OCI-LY7 (cell line): ENCODE measurements around the gene CDH23. TPM values are rescaled to one million over a fixed set of nuclear protein-coding genes. Genes with fewer than 3 reads are reported as not detected.
A peak's percentile ranks its signal among the peaks of the same experiment; 100 is the strongest.

Source experiments
- BruUV-seq: library from RNA; stranded (reverse); fragments of 400-500 nt; replicated peaks from 2 replicates; lab custom pipeline; 2021; lab: Mats Ljungman, UMichigan
- CTCF ChIA-PET: fragments of 300-600 bp; sonication (Branson Sonifier 250); formaldehyde crosslinking; loops from one replicate; lab custom pipeline; 2022; ENCODE audit warnings: antibody characterized with exemption; ENCODE audit not compliant: unreplicated experiment; lab: Charles Lee
- POLR2A ChIA-PET: fragments of 300-600 bp; sonication (Branson Sonifier 250); formaldehyde crosslinking; loops from one replicate; lab custom pipeline; 2022; ENCODE audit warnings: antibody characterized with exemption; lab: Charles Lee
- DNase-seq: peaks from one replicate; pipeline ENCODE4 v3.0.0-alpha.2; 2015; ENCODE audit warnings: low spot score
- H2AFZ ChIP-seq: fragments of 200-600 bp; sonication (generic), shearing (Covaris generic); 2 replicates; pipeline ENCODE4 v1.6.1; 2014; ENCODE audit warnings: mild to moderate bottlenecking, antibody characterized with exemption, low read length, moderate library complexity
- H3K27ac ChIP-seq: fragments of 200-600 bp; sonication (generic); 2 replicates; pipeline ENCODE4 v1.5.1; 2014; ENCODE audit warnings: mixed run types, low read depth, mild to moderate bottlenecking, moderate library complexity, low read length, inconsistent platforms; ENCODE audit not compliant: poor library complexity, severe bottlenecking
- H3K36me3 ChIP-seq: fragments of 200-600 bp; sonication (generic); 2 replicates; pipeline ENCODE4 v1.6.1; 2014; ENCODE audit warnings: mild to moderate bottlenecking, antibody characterized with exemption, low read length, moderate library complexity, mixed read lengths; ENCODE audit not compliant: insufficient read depth
- H3K4me1 ChIP-seq: fragments of 200-600 bp; sonication (generic); 2 replicates; pipeline ENCODE4 v1.5.1; 2014; ENCODE audit warnings: mild to moderate bottlenecking, low read length; ENCODE audit not compliant: insufficient read depth, poor library complexity, severe bottlenecking
- H3K4me2 ChIP-seq: fragments of 200-600 bp; sonication (generic); 2 replicates; pipeline ENCODE4 v1.6.1; 2014; ENCODE audit warnings: mild to moderate bottlenecking, low read length
- H3K4me3 ChIP-seq: fragments of 200-600 bp; sonication (generic); 2 replicates; pipeline ENCODE4 v1.5.1; 2014; ENCODE audit warnings: mild to moderate bottlenecking, low read depth, low read length; ENCODE audit not compliant: poor library complexity, severe bottlenecking
- H3K79me2 ChIP-seq: fragments of 200-600 bp; sonication (generic); 2 replicates; pipeline ENCODE4 v1.6.1; 2016; ENCODE audit warnings: low read depth, mild to moderate bottlenecking, low read length, moderate library complexity, mixed read lengths; ENCODE audit not compliant: insufficient read depth
- H3K9me2 ChIP-seq: fragments of 200-600 bp; sonication (generic); 2 replicates; pipeline ENCODE4 v1.6.1; 2016; ENCODE audit warnings: mild to moderate bottlenecking, low read length, mixed read lengths; ENCODE audit not compliant: insufficient read depth
- H3K9me3 ChIP-seq: fragments of 200-600 bp; sonication (generic); 2 replicates; pipeline ENCODE4 v1.6.1; 2014; ENCODE audit warnings: mild to moderate bottlenecking, mixed run types, low read length, mixed read lengths
- H4K20me1 ChIP-seq: fragments of 200-600 bp; sonication (generic); 2 replicates; pipeline ENCODE4 v1.6.1; 2014; ENCODE audit warnings: mild to moderate bottlenecking, antibody characterized with exemption, low read length, moderate library complexity, mixed read lengths; ENCODE audit not compliant: insufficient read depth
- EZH2phosphoT487 ChIP-seq: fragments of 200-600 bp; sonication (generic); IDR thresholded peaks from 2 replicates; pipeline ENCODE4 v1.6.1; 2018; ENCODE audit warnings: low read depth, borderline replicate concordance, mild to moderate bottlenecking, mixed run types, antibody characterized with exemption, low read length, moderate library complexity, mixed read lengths
- intact Hi-C: fragments of 100-400 bp; cut with micrococcal nuclease; formaldehyde crosslinking; loops from one replicate; pipeline ENCODE4 v1.10.0; 2022; ENCODE audit not compliant: unreplicated experiment
- total RNA-seq, 2 experiments: library from RNA; depleted of rRNA in 1 of 2; stranded (reverse); fragments of >200 nt in 1 of 2; shearing (Covaris generic) in 1 of 2; gene quantifications; 2 replicates each; pipeline ENCODE4 v1.2.3, GENCODE V29; 2014 to 2022
- TF ChIP-seq, protein P1 (sequence below): fragments of 200-600 bp; sonication (generic); conservative IDR thresholded peaks from 2 replicates; pipeline ENCODE4 v1.5.1; 2014; ENCODE audit warnings: mild to moderate bottlenecking, antibody characterized with exemption, low read length, moderate library complexity, mixed read lengths

Gene CDH23
- total RNA-seq, 2 experiments from 2014 or later: 0.92 to 9.9 TPM

DNA sequence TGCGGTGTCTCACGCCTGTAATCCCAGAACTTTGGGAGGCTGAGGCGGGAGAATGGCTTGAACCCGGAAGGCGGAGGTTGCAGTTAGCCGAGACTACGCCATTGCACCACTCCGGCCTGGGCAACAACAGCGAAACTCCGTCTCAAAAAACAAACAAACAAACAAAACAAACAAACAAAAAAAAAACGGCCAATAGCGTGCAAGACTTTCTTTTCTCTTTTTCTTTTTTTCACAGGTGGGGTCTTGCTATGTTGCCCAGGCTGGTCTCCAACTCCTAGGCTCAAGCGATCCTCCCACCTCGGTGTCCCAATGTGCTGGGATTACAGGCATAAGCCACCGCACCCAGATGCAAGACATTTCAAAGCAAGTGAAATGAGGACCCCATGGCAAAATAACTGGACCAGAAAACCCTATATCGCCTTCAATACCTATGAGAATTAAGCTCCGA lies 452.8 kb downstream of the CDH23 start:
- TF ChIP-seq, protein P1, sequence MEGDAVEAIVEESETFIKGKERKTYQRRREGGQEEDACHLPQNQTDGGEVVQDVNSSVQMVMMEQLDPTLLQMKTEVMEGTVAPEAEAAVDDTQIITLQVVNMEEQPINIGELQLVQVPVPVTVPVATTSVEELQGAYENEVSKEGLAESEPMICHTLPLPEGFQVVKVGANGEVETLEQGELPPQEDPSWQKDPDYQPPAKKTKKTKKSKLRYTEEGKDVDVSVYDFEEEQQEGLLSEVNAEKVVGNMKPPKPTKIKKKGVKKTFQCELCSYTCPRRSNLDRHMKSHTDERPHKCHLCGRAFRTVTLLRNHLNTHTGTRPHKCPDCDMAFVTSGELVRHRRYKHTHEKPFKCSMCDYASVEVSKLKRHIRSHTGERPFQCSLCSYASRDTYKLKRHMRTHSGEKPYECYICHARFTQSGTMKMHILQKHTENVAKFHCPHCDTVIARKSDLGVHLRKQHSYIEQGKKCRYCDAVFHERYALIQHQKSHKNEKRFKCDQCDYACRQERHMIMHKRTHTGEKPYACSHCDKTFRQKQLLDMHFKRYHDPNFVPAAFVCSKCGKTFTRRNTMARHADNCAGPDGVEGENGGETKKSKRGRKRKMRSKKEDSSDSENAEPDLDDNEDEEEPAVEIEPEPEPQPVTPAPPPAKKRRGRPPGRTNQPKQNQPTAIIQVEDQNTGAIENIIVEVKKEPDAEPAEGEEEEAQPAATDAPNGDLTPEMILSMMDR: no peak
- TF ChIP-seq EZH2phosphoT487: no peak
- no peak for DNase-seq
- Histone ChIP-seq H3K4me1 (peaks cover 55% of the 10 kb centered on the region), H3K36me3 (peaks cover 7% of the 10 kb centered on the region), H3K27ac (no peak overlapping the region), H2AFZ (no peak overlapping the region), H3K4me3 (peak overlapping the region; percentile 82), H3K9me3 (no peaks in the 10 kb centered on the region), H4K20me1 (peaks cover 9% of the 10 kb centered on the region; the same call in 1 of the 2 replicates), H3K79me2 (peaks cover 65% of the 10 kb centered on the region), H3K9me2 (no peaks in the 10 kb centered on the region), H3K4me2 (peak overlapping the region; percentile 78)
- ChIA-PET CTCF (no interaction called here), POLR2A (interaction anchor here (0.7 to 5.6 kb wide), 6 partner anchors 9 to 29 kb away, joined by 3 to 42 read pairs (median 5); no protein-coding TSS in a partner anchor)
- BruUV-seq: no TSS peak
- intact Hi-C loops: no loop called here

DNA sequence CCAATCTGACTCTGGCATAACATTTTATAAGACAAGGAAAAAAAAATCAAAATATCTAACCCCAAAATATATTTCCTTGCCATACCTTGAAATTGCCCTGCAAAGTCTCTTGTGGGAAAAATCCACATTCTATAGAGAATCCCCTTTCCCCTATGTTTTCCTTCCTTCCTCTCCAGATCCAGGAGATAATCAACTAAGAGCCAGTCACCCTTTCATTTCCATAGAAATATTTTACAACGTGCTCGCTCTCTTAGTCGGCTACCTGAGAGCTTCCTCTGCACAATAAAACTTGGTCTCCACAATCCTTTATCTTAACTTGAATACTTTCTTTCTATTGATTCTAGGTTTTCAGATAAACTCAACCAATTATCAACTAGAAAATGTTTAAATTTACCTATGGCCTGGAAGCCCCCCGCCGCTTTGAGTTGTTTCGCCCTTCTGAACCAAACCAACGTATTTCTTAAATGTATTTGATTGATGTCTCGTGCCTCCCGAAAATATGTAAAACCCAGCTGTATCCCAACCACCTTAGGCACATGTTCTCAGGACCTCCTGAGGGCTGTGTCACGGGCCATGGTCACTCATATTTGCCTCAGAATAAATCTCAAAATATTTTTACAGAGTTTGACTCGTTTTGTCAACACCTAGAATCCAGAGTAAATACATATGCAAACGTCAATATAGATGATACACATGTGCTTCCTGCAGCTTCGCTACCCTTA lies 453.5 kb downstream of the CDH23 start:
- Histone ChIP-seq H3K4me3 (peak overlapping the region; percentile 82), H3K9me2 (no peaks in the 10 kb centered on the region), H2AFZ (no peak overlapping the region), H3K4me2 (peak overlapping the region; percentile 78), H4K20me1 (peaks cover 9% of the 10 kb centered on the region; the same call in 1 of the 2 replicates), H3K9me3 (no peaks in the 10 kb centered on the region), H3K27ac (peak overlapping the region; percentile 30), H3K79me2 (peaks cover 58% of the 10 kb centered on the region), H3K36me3 (peaks cover 7% of the 10 kb centered on the region), H3K4me1 (peaks cover 55% of the 10 kb centered on the region)
- ChIA-PET CTCF (interaction anchor here (2.0 kb wide), 1 partner anchor 10 kb away, joined by 10 read pairs; no protein-coding TSS in a partner anchor), POLR2A (interaction anchor here (0.7 to 5.6 kb wide), 5 partner anchors 10 to 28 kb away, joined by 3 to 42 read pairs (median 5); no protein-coding TSS in a partner anchor)
- intact Hi-C loops: loop anchor here (10.0 kb wide), 1 partner anchor 465 kb away; no protein-coding TSS in a partner anchor
- no peak for DNase-seq
- no peak for TF ChIP-seq EZH2phosphoT487
- TF ChIP-seq, protein P1: no peak
- TSS peak; percentile 74 for BruUV-seq
